Calu3 (cell line): ENCODE measurements around the gene PDE9A. TPM values are rescaled to one million over a fixed set of nuclear protein-coding genes. Genes with fewer than 3 reads are reported as not detected.

Experiments
- BruUV-seq: library from RNA; stranded (reverse); fragments of 400-500 nt; replicated peaks from 2 replicates; lab custom pipeline; 2021; lab: Mats Ljungman, UMichigan
- CTCF ChIA-PET: fragments of 300-600 bp; sonication (Branson Sonifier 250); formaldehyde crosslinking; loops from one replicate; lab custom pipeline; 2022; ENCODE audit warnings: antibody characterized with exemption; lab: Charles Lee
- DNase-seq: peaks from one replicate; pipeline ENCODE4 v3.0.0; 2022
- H3K27ac Mint-ChIP-seq: one replicate; pipeline ENCODE4 v1.8.0; 2022; ENCODE audit warnings: mixed read lengths; ENCODE audit not compliant: unreplicated experiment
- H3K27me3 Mint-ChIP-seq: one replicate; pipeline ENCODE4 v1.8.0; 2022; ENCODE audit warnings: mixed read lengths; ENCODE audit not compliant: unreplicated experiment
- H3K36me3 Mint-ChIP-seq: one replicate; pipeline ENCODE4 v1.8.0; 2022; ENCODE audit warnings: mild to moderate bottlenecking, moderate library complexity, mixed read lengths; ENCODE audit not compliant: insufficient read depth, unreplicated experiment
- H3K4me1 Mint-ChIP-seq: one replicate; pipeline ENCODE4 v1.8.0; 2022; ENCODE audit warnings: mild to moderate bottlenecking, low read depth, mixed read lengths; ENCODE audit not compliant: unreplicated experiment
- H3K4me3 Mint-ChIP-seq: one replicate; pipeline ENCODE4 v1.8.0; 2022; ENCODE audit warnings: mild to moderate bottlenecking, low read depth, moderate library complexity, mixed read lengths; ENCODE audit not compliant: unreplicated experiment
- H3K9me3 Mint-ChIP-seq: one replicate; pipeline ENCODE4 v1.8.0; 2022; ENCODE audit warnings: low read depth, mixed read lengths; ENCODE audit not compliant: unreplicated experiment
- CTCF ChIP-seq: fragments of 200-600 bp; IDR thresholded peaks from one replicate; pipeline ENCODE4 v1.8.0; 2022; ENCODE audit warnings: antibody characterized with exemption; ENCODE audit not compliant: unreplicated experiment
- intact Hi-C: fragments of 100-400 bp; cut with micrococcal nuclease; formaldehyde crosslinking; loops from one replicate; pipeline ENCODE4 v1.10.0; 2022; ENCODE audit not compliant: unreplicated experiment
- total RNA-seq: library from RNA; stranded (reverse); gene quantifications from 2 replicates; pipeline ENCODE4 v1.2.3, GENCODE V29; 2022

PDE9A gene
- total RNA-seq, 1 experiment from 2014 or later, result 10.9 TPM

DNA sequence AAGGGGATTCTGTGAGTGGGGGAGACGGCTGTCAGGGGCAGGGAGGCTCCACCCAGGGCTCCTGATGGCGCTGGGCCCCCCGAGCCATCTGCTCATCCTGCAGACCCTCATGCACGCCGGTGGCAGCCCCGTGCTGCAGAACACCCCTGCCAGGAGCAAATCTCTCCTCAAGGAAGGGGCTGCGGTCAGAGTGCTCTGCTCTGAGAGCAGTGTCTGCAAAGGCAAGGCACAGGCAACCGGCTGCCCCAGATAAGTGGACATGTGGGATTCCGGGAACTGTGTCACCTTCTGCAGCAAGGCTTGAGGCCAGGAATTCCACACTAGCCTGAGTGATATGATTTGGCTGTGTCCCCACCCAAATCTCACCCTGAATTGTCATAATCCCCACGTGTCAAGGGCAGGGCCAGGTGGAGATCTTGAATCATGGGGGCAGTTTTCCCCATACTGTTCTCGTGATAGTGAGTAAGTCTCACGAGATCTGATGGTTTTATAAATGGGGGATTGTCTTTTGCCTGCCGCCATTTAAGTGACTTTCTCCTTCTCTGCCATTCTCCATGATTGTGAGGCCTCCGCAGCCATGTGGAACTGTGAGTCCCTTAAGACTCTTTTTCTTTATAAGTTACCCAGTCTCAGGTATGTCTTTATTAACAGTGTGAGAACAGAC lies 101.0 kb downstream of the PDE9A start:
- CTCF ChIA-PET, result no interaction called here
- intact Hi-C loops, result no loop called here
- H3K27ac Mint-ChIP-seq, result no peak overlapping the region
- H3K9me3 Mint-ChIP-seq, result no peaks in the 10 kb centered on the region
- H3K27me3 Mint-ChIP-seq, result no peaks in the 10 kb centered on the region
- no peak for TF ChIP-seq CTCF
- no peaks in the 10 kb centered on the region for H3K4me1 Mint-ChIP-seq
- no TSS peak for BruUV-seq
- H3K36me3 Mint-ChIP-seq, result peaks cover 6% of the 10 kb centered on the region
- DNase-seq, result no peak
- no peak overlapping the region for H3K4me3 Mint-ChIP-seq

GRCh38 chr21:42755031-42755665 lies 101.7 kb downstream of the PDE9A start:
- DNase-seq, result no peak
- no peaks in the 10 kb centered on the region for H3K9me3 Mint-ChIP-seq
- H3K27ac Mint-ChIP-seq, result no peak overlapping the region
- H3K4me1 Mint-ChIP-seq, result no peaks in the 10 kb centered on the region
- no TSS peak for BruUV-seq
- intact Hi-C loops, result no loop called here
- CTCF ChIA-PET, result no interaction called here
- no peak overlapping the region for H3K4me3 Mint-ChIP-seq
- peaks cover 6% of the 10 kb centered on the region for H3K36me3 Mint-ChIP-seq
- H3K27me3 Mint-ChIP-seq, result no peaks in the 10 kb centered on the region
- TF ChIP-seq CTCF, result no peak

- no TSS peak for BruUV-seq
- Mint-ChIP-seq H3K36me3 (peaks cover 6% of the 10 kb centered on the region), H3K27me3 (no peaks in the 10 kb centered on the region), H3K4me3 (no peak overlapping the region), H3K4me1 (no peaks in the 10 kb centered on the region), H3K27ac (no peak overlapping the region), H3K9me3 (no peaks in the 10 kb centered on the region)
- intact Hi-C loops, result no loop called here
- no peak for TF ChIP-seq CTCF
- CTCF ChIA-PET, result no interaction called here
- DNase-seq, result no peak
These were observed 102.6 kb downstream of the PDE9A start for GRCh38 chr21:42755766-42756579.

GRCh38 chr21:42756580-42757250 lies 103.3 kb downstream of the PDE9A start:
- TF ChIP-seq CTCF, result no peak
- H3K9me3 Mint-ChIP-seq, result no peaks in the 10 kb centered on the region
- no peak overlapping the region for H3K27ac Mint-ChIP-seq
- CTCF ChIA-PET, result no interaction called here
- H3K4me1 Mint-ChIP-seq, result no peaks in the 10 kb centered on the region
- H3K27me3 Mint-ChIP-seq, result no peaks in the 10 kb centered on the region
- no peak overlapping the region for H3K4me3 Mint-ChIP-seq
- peaks cover 6% of the 10 kb centered on the region for H3K36me3 Mint-ChIP-seq
- intact Hi-C loops, result no loop called here
- no TSS peak for BruUV-seq
- no peak for DNase-seq
